Panc1 (cell line): ENCODE results near the gene SMCO1. TPM values are rescaled to one million over a fixed set of nuclear protein-coding genes. Genes with fewer than 3 reads are reported as not detected.

Experiments
- ATAC-seq: fragments of 200-7000 bp; cut with Tn5 transposase; 2 replicates; pipeline ENCODE4 v1.9.1; 2020; ENCODE audit warnings: mild to moderate bottlenecking, moderate library complexity
- BruUV-seq: library from RNA; stranded (reverse); fragments of 400-500 nt; replicated peaks from 2 replicates; lab custom pipeline; 2021; lab: Mats Ljungman, UMichigan
- CTCF ChIA-PET: fragments of 300-600 bp; sonication (Branson Sonifier 250); formaldehyde crosslinking; loops from one replicate; lab custom pipeline; 2022; ENCODE audit warnings: antibody characterized with exemption; lab: Charles Lee
- POLR2A ChIA-PET: fragments of 300-600 bp; sonication (Branson Sonifier 250); formaldehyde crosslinking; loops from one replicate; lab custom pipeline; 2022; ENCODE audit warnings: antibody characterized with exemption; lab: Charles Lee
- DNase-seq: peaks from one replicate; pipeline ENCODE4 v3.0.0-alpha.2; 2010; ENCODE audit warnings: low read depth, low spot score
- H3K27ac ChIP-seq: 2 replicates; pipeline ENCODE4 v1.5.1; 2011; ENCODE audit warnings: mild to moderate bottlenecking, low read length, inconsistent platforms
- H3K27me3 ChIP-seq: fragments of 200-500 bp; sonication (Bioruptor generic); 2 replicates; pipeline ENCODE4 v1.6.0; 2014; ENCODE audit warnings: low read length, inconsistent platforms; ENCODE audit not compliant: control insufficient read depth, insufficient read depth
- H3K36me3 ChIP-seq: fragments of 200-500 bp; sonication (Bioruptor generic); 2 replicates; pipeline ENCODE4 v1.5.1; 2014; ENCODE audit warnings: inconsistent platforms, mild to moderate bottlenecking, low read length, moderate library complexity; ENCODE audit not compliant: control insufficient read depth, insufficient read depth
- H3K4me1 ChIP-seq: 2 replicates; pipeline ENCODE4 v1.5.1; 2011; ENCODE audit warnings: inconsistent platforms, mild to moderate bottlenecking, low read length, moderate library complexity; ENCODE audit not compliant: control insufficient read depth, insufficient read depth
- H3K4me3 ChIP-seq, 2 experiments: 2 replicates each; pipeline ENCODE4 v1.5.1; 2011 to 2012; ENCODE audit warnings: low read depth in 2 of 2, low read length in 2 of 2, mild to moderate bottlenecking in 2 of 2, inconsistent platforms in 1 of 2, moderate library complexity in 1 of 2
- H3K9me3 ChIP-seq: fragments of 200-500 bp; sonication (Bioruptor generic); 2 replicates; pipeline ENCODE4 v1.5.1; 2014; ENCODE audit warnings: low read depth, mild to moderate bottlenecking, inconsistent platforms, low read length, moderate library complexity; ENCODE audit not compliant: control insufficient read depth, insufficient read depth
- CTCF ChIP-seq: fragments of 450-650 bp; IDR thresholded peaks from 2 replicates; pipeline ENCODE4 v1.5.1; 2017; ENCODE audit warnings: mild to moderate bottlenecking
- POLR2AphosphoS5 ChIP-seq: IDR thresholded peaks from 2 replicates; pipeline ENCODE4 v1.6.1; 2012; ENCODE audit warnings: mild to moderate bottlenecking, low read depth, low read length, moderate library complexity
- SIN3A ChIP-seq: IDR thresholded peaks from 2 replicates; pipeline ENCODE4 v1.6.1; 2012; ENCODE audit warnings: low read depth, mild to moderate bottlenecking, low read length, moderate library complexity, borderline replicate concordance; ENCODE audit not compliant: insufficient read depth
- TCF7L2 ChIP-seq: IDR thresholded peaks from 2 replicates; pipeline ENCODE4 v1.6.1; 2011; ENCODE audit warnings: mild to moderate bottlenecking, low read depth, low read length, inconsistent platforms
- in situ Hi-C: cut with HindIII; loops from 2 replicates; pipeline ENCODE4 v1.10.0; 2016; ENCODE audit warnings: low sequenced_read_pairs, low pct_unique_long_range_greater_than_20kb
- intact Hi-C: fragments of 100-400 bp; cut with micrococcal nuclease; formaldehyde crosslinking; loops from one replicate; pipeline ENCODE4 v1.10.0; 2022; ENCODE audit not compliant: unreplicated experiment
- total RNA-seq: library from RNA; stranded (reverse); gene quantifications from one replicate; pipeline ENCODE4 v1.2.1, GENCODE V29; 2021; ENCODE audit not compliant: unreplicated experiment
- TF ChIP-seq, protein P1 (sequence below), 2 experiments: IDR thresholded peaks; 2 replicates each; pipeline ENCODE4 v1.6.1; 2011 to 2012; ENCODE audit warnings: low read depth in 2 of 2, control low read depth in 1 of 2, low read length in 1 of 2, mild to moderate bottlenecking in 1 of 2, moderate library complexity in 1 of 2; ENCODE audit not compliant: insufficient read depth in 1 of 2

The SMCO1 gene
- total RNA-seq, 1 experiment from 2014 or later: not detected

- CTCF ChIA-PET: no interaction called here
- no peak for DNase-seq
- TF ChIP-seq POLR2AphosphoS5 (no peak), TCF7L2 (no peak), CTCF (no peak), SIN3A (no peak)
- TF ChIP-seq, protein P1, sequence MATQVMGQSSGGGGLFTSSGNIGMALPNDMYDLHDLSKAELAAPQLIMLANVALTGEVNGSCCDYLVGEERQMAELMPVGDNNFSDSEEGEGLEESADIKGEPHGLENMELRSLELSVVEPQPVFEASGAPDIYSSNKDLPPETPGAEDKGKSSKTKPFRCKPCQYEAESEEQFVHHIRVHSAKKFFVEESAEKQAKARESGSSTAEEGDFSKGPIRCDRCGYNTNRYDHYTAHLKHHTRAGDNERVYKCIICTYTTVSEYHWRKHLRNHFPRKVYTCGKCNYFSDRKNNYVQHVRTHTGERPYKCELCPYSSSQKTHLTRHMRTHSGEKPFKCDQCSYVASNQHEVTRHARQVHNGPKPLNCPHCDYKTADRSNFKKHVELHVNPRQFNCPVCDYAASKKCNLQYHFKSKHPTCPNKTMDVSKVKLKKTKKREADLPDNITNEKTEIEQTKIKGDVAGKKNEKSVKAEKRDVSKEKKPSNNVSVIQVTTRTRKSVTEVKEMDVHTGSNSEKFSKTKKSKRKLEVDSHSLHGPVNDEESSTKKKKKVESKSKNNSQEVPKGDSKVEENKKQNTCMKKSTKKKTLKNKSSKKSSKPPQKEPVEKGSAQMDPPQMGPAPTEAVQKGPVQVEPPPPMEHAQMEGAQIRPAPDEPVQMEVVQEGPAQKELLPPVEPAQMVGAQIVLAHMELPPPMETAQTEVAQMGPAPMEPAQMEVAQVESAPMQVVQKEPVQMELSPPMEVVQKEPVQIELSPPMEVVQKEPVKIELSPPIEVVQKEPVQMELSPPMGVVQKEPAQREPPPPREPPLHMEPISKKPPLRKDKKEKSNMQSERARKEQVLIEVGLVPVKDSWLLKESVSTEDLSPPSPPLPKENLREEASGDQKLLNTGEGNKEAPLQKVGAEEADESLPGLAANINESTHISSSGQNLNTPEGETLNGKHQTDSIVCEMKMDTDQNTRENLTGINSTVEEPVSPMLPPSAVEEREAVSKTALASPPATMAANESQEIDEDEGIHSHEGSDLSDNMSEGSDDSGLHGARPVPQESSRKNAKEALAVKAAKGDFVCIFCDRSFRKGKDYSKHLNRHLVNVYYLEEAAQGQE (IDR thresholded peaks at IDR 0.05; ENCODE audit: insufficient read depth in 1 of 2, low read depth in 2 of 2, low read length in 1 of 2): no peak
- no peak overlapping the region for H3K27ac ChIP-seq
- no peak for ATAC-seq
- H3K27me3 ChIP-seq: no peaks in the 10 kb centered on the region
- POLR2A ChIA-PET: no interaction called here
- no peak overlapping the region for H3K4me3 ChIP-seq
- H3K36me3 ChIP-seq: 0 out of 2 replicates have a peak, but pooled peaks cover 3% of the 10 kb centered on the region
- BruUV-seq: no TSS peak
- H3K9me3 ChIP-seq: no peaks in the 10 kb centered on the region
- intact Hi-C loops (no loop called here), in situ Hi-C loops (no loop called here)
- no peaks in the 10 kb centered on the region for H3K4me1 ChIP-seq
These were observed 42.1 kb upstream of the SMCO1 start for GRCh38 chr3:196557236-196557635.

GRCh38 chr3:196555295-196555694, 40.1 kb upstream of the SMCO1 start:
- Histone ChIP-seq H3K4me1 (no peaks in the 10 kb centered on the region), H3K4me3 (no peak overlapping the region), H3K27ac (no peak overlapping the region), H3K27me3 (no peaks in the 10 kb centered on the region), H3K9me3 (no peaks in the 10 kb centered on the region), H3K36me3 (no peaks in the 10 kb centered on the region)
- TF ChIP-seq, protein P1 (IDR thresholded peaks at IDR 0.05; ENCODE audit: insufficient read depth in 1 of 2, low read depth in 2 of 2, low read length in 1 of 2): no peak
- TF ChIP-seq POLR2AphosphoS5 (no peak), TCF7L2 (no peak), SIN3A (no peak)
- DNase-seq (no peak), ATAC-seq (no peak)
- BruUV-seq: no TSS peak
- POLR2A ChIA-PET: no interaction called here
- intact Hi-C loops (no loop called here), in situ Hi-C loops (no loop called here)
- CTCF ChIA-PET: no interaction called here
